H1 (cell line): ENCODE measurements around the gene PLXND1. TPM values are rescaled to one million over a fixed set of nuclear protein-coding genes. Genes with fewer than 3 reads are reported as not detected.
"Not testable (repeated sequence)": the region's sequence is repeated elsewhere in the genome, so short reads cannot be mapped to it uniquely, and the experiment has no call there.

ENCODE experiments used
- CTCF ChIA-PET: fragments of 300-600 bp; sonication (Branson Sonifier 250); formaldehyde crosslinking; loops from one replicate; lab custom pipeline; 2021; ENCODE audit not compliant: partially characterized antibody; lab: Charles Lee
- POLR2A ChIA-PET: fragments of 300-600 bp; sonication (Branson Sonifier 250); formaldehyde crosslinking; loops from one replicate; lab custom pipeline; 2021; ENCODE audit warnings: inconsistent platforms; ENCODE audit not compliant: partially characterized antibody; lab: Charles Lee
- DNase-seq, 2 experiments: peaks; one replicate each; pipeline versions ENCODE4 v3.0.0 to v3.0.0-alpha.2; 2010 to 2022; ENCODE audit warnings: low spot score in 2 of 2, low read depth in 1 of 2, mixed read lengths in 1 of 2
- FAIRE-seq: peaks from 2 replicates; lab custom pipeline; 2011; peaks lifted over from hg19 to GRCh38; lab: Jason Lieb, UNC
- H2AFZ ChIP-seq: 2 replicates; pipeline ENCODE4 v1.8.1; 2012; ENCODE audit warnings: low read length, inconsistent platforms
- H2AK5ac ChIP-seq: 2 replicates; pipeline ENCODE4 v1.6.1; 2013; ENCODE audit warnings: low read depth, low read length
- H2BK120ac ChIP-seq: replicated peaks from 2 replicates; pipeline ENCODE3; 2013; ENCODE audit warnings: low read depth, low read length, inconsistent platforms
- H2BK12ac ChIP-seq: 2 replicates; pipeline ENCODE4 v1.6.1; 2013; ENCODE audit warnings: low read depth, low read length
- H2BK15ac ChIP-seq: 2 replicates; pipeline ENCODE4 v1.6.1; 2013; ENCODE audit warnings: low read length
- H2BK20ac ChIP-seq: 2 replicates; pipeline ENCODE4 v1.6.1; 2013; ENCODE audit warnings: low read length
- H2BK5ac ChIP-seq: 2 replicates; pipeline ENCODE4 v1.6.1; 2013; ENCODE audit warnings: low read depth, low read length
- H3K14ac ChIP-seq: 2 replicates; pipeline ENCODE4 v1.6.1; 2013; ENCODE audit warnings: inconsistent platforms; ENCODE audit not compliant: insufficient read length
- H3K18ac ChIP-seq: 2 replicates; pipeline ENCODE4 v1.6.1; 2013; ENCODE audit warnings: low read length; ENCODE audit errors: extremely low read depth
- H3K23ac ChIP-seq: 2 replicates; pipeline ENCODE4 v1.6.1; 2013; ENCODE audit warnings: inconsistent platforms; ENCODE audit not compliant: insufficient read length
- H3K23me2 ChIP-seq: 2 replicates; pipeline ENCODE4 v1.6.1; 2013; ENCODE audit warnings: low read depth, low read length
- H3K27ac ChIP-seq: 2 replicates; pipeline ENCODE4 v1.6.1; 2011; ENCODE audit warnings: low read depth, low read length, inconsistent platforms
- H3K27me3 ChIP-seq, 4 experiments: replicated peaks in 1 of 4; 1 replicate in 1 of 4; 2 replicates in 3 of 4; pipeline versions ENCODE4 v1.6.1 to v1.8.1; 2011 to 2013; ENCODE audit warnings: low read length in 3 of 4, mild to moderate bottlenecking in 3 of 4, inconsistent platforms in 2 of 4, mixed read lengths in 2 of 4, moderate library complexity in 1 of 4; ENCODE audit not compliant: control insufficient read depth in 3 of 4, insufficient read depth in 3 of 4; ENCODE audit errors: extremely low read depth in 1 of 4
- H3K36me3 ChIP-seq, 4 experiments: 2 replicates each; pipeline versions ENCODE4 v1.6.1 to v1.8.1; 2011 to 2013; ENCODE audit warnings: mild to moderate bottlenecking in 4 of 4, low read length in 3 of 4, moderate library complexity in 2 of 4, control low read depth in 1 of 4, inconsistent platforms in 1 of 4; ENCODE audit not compliant: insufficient read depth in 4 of 4, control insufficient read depth in 2 of 4
- H3K4ac ChIP-seq: replicated peaks from 2 replicates; pipeline ENCODE3; 2013; ENCODE audit warnings: low read length, low read depth, mixed read lengths, inconsistent platforms; ENCODE audit not compliant: insufficient read length
- H3K4me1 ChIP-seq, 4 experiments: replicated peaks in 1 of 4; 1 replicate in 1 of 4; 2 replicates in 3 of 4; pipeline versions ENCODE4 v1.6.1 to v1.8.1; 2011 to 2013; ENCODE audit warnings: low read length in 3 of 4, inconsistent platforms in 2 of 4, mixed read lengths in 1 of 4; ENCODE audit not compliant: insufficient read depth in 4 of 4, control insufficient read depth in 3 of 4
- H3K4me2 ChIP-seq, 2 experiments: 2 replicates each; pipeline versions ENCODE4 v1.6.1 to v1.8.1; 2011 to 2013; ENCODE audit warnings: low read depth in 2 of 2, low read length in 2 of 2, control low read depth in 1 of 2, inconsistent platforms in 1 of 2, mild to moderate bottlenecking in 1 of 2; ENCODE audit not compliant: insufficient read depth in 1 of 2
- H3K4me3 ChIP-seq, 4 experiments: fragments of 200-600, 300-600 bp in 1 of 4; sonication (generic), shearing (Covaris generic), sonication (Bioruptor Twin) in 1 of 4; 2 replicates each; pipeline versions ENCODE4 v1.5.1 to v1.8.1; 2011 to 2016; ENCODE audit warnings: low read length in 4 of 4, low read depth in 3 of 4, control low read depth in 2 of 4, inconsistent platforms in 2 of 4, mild to moderate bottlenecking in 2 of 4, mixed read lengths in 1 of 4, moderate library complexity in 1 of 4; ENCODE audit not compliant: insufficient read depth in 2 of 4; ENCODE audit errors: extremely low read depth in 1 of 4
- H3K56ac ChIP-seq: replicated peaks from 2 replicates; pipeline ENCODE3; 2013; ENCODE audit warnings: low read depth, mild to moderate bottlenecking, mixed read lengths, low read length, inconsistent platforms; ENCODE audit not compliant: insufficient read length
- H3K79me1 ChIP-seq: 2 replicates; pipeline ENCODE4 v1.6.1; 2013; ENCODE audit warnings: low read depth, low read length, control low read depth
- H3K79me2 ChIP-seq, 2 experiments: 2 replicates each; pipeline versions ENCODE4 v1.6.1 to v1.8.1; 2012 to 2013; ENCODE audit warnings: low read length in 2 of 2, mild to moderate bottlenecking in 2 of 2, inconsistent platforms in 1 of 2; ENCODE audit not compliant: insufficient read depth in 2 of 2, control insufficient read depth in 1 of 2
- H3K9ac ChIP-seq, 4 experiments: replicated peaks in 1 of 4; 1 replicate in 1 of 4; 2 replicates in 3 of 4; pipeline versions ENCODE4 v1.6.1 to v1.8.1; 2011 to 2013; ENCODE audit warnings: low read depth in 3 of 4, low read length in 3 of 4, control low read depth in 2 of 4, mild to moderate bottlenecking in 2 of 4, moderate library complexity in 2 of 4, inconsistent platforms in 1 of 4; ENCODE audit errors: extremely low read depth in 1 of 4
- H3K9me3 ChIP-seq, 2 experiments: 2 replicates each; pipeline versions ENCODE4 v1.6.1 to v1.8.1; 2012 to 2013; ENCODE audit warnings: mild to moderate bottlenecking in 2 of 2, moderate library complexity in 2 of 2, control low read depth in 1 of 2, inconsistent platforms in 1 of 2, low read depth in 1 of 2, low read length in 1 of 2, mixed read lengths in 1 of 2; ENCODE audit not compliant: insufficient read depth in 2 of 2
- H4K20me1 ChIP-seq, 2 experiments: replicated peaks in 1 of 2; 2 replicates each; pipeline versions ENCODE3 to v1.8.1; 2011 to 2013; ENCODE audit warnings: inconsistent platforms in 2 of 2, low read length in 2 of 2, mild to moderate bottlenecking in 1 of 2; ENCODE audit not compliant: insufficient read depth in 2 of 2, control insufficient read depth in 1 of 2
- H4K5ac ChIP-seq: 2 replicates; pipeline ENCODE4 v1.6.1; 2013; ENCODE audit warnings: low read length, low read depth, mixed read lengths, inconsistent platforms; ENCODE audit not compliant: insufficient read length
- H4K8ac ChIP-seq: 2 replicates; pipeline ENCODE4 v1.8.0; 2013; ENCODE audit warnings: mild to moderate bottlenecking, moderate library complexity, low read length, inconsistent platforms; ENCODE audit not compliant: insufficient read depth; ENCODE audit errors: extremely low read depth
- H4K91ac ChIP-seq: replicated peaks from 2 replicates; pipeline ENCODE3; 2013; ENCODE audit warnings: low read length, mixed read lengths, inconsistent platforms; ENCODE audit not compliant: insufficient read length
- WGBS, 2 experiments: shearing (Covaris generic) in 1 of 2; methylation state at CpG; one replicate each; pipeline versions ENCODE4 v1.1.6 to v1.1.7; 2013 to 2015; ENCODE audit warnings: low lambda C conversion rate in 2 of 2, mixed read lengths in 2 of 2, inconsistent platforms in 1 of 2, low coverage in 1 of 2, missing lambda C conversion rate in 1 of 2; ENCODE audit not compliant: insufficient replicate concordance in 2 of 2, insufficient coverage in 1 of 2, insufficient read length in 1 of 2; ENCODE audit errors: extremely low coverage in 1 of 2, missing lambda C conversion rate in 1 of 2; 5-methylcytosine and 5-hydroxymethylcytosine counted together
- polyA plus RNA-seq, 7 experiments: library from polyadenylated mRNA; depleted of rRNA in 3 of 7; stranded (reverse) in 5 of 7; unstranded in 2 of 7; fragments of >200 nt in 5 of 7; fragments of 200-250 nt in 2 of 7; gene quantifications; 1 replicate in 5 of 7; 2 replicates in 1 of 7; 4 replicates in 1 of 7; pipeline versions ENCODE4 v1.2.1 to v1.2.3, GENCODE V29; 2011 to 2013; ENCODE audit warnings: missing spikeins in 2 of 7, mixed read lengths in 2 of 7
- total RNA-seq: library from RNA; stranded (reverse); fragmentation: NEBNext Ultra II Directional; extraction: Animal tissue kit (Norgen Biotek cat#: 25700); gene quantifications from 2 replicates; pipeline ENCODE4 v1.2.1, GENCODE V29; 2021

Gene PLXND1
- total and polyA plus RNA-seq, 2 of the 8 experiments (the other 6 are each of a cell fraction or from before 2014, with no cell fraction given): 17.7 to 66.4 TPM

- H3K23ac ChIP-seq, H3K79me2 ChIP-seq, FAIRE-seq, POLR2A ChIA-PET, H3K56ac ChIP-seq, H3K18ac ChIP-seq, H2AK5ac ChIP-seq, H3K4ac ChIP-seq, H4K8ac ChIP-seq, H3K23me2 ChIP-seq, H3K4me3 ChIP-seq, H2AFZ ChIP-seq, H3K27me3 ChIP-seq, H4K91ac ChIP-seq, H3K14ac ChIP-seq, H3K9me3 ChIP-seq, H2BK15ac ChIP-seq, H3K27ac ChIP-seq, DNase-seq, H2BK120ac ChIP-seq, H4K5ac ChIP-seq, H3K36me3 ChIP-seq, H3K4me2 ChIP-seq, H4K20me1 ChIP-seq, H3K79me1 ChIP-seq, H2BK12ac ChIP-seq, H2BK5ac ChIP-seq, H3K9ac ChIP-seq, H2BK20ac ChIP-seq: not testable (repeated sequence)
- 94% methylated on average over 3 of the region's 3 CpGs; no CpG with 5 or more reads in 1 of the 2 experiments for WGBS, 2 experiments
- peaks cover 0 to 12% (median 5%) of the 10 kb centered on the region in 4 experiments; a peak in 6 of 7 replicates for H3K4me1 ChIP-seq
- CTCF ChIA-PET: interaction anchor here (0.7 kb wide), 1 partner anchor 162 kb away, joined by 3 read pairs; no protein-coding TSS in a partner anchor
Observed at GRCh38 chr3:129545951-129546350, 60.5 kb downstream of the PLXND1 start.
